Stimulated activated CD4-positive, alpha-beta T cell treated with anti-CD3 and anti-CD28 coated beads, TNF-alpha, amount 100 ng/mL, for 48 hours (primary cell): ENCODE data around the gene WFIKKN1.

Source experiments
- DNase-seq, 3 donors: peaks; one replicate each; pipeline ENCODE4 v3.0.0-alpha.2; 2020; ENCODE audit warnings: low read depth in 3 of 3

The WFIKKN1 gene

DNA sequence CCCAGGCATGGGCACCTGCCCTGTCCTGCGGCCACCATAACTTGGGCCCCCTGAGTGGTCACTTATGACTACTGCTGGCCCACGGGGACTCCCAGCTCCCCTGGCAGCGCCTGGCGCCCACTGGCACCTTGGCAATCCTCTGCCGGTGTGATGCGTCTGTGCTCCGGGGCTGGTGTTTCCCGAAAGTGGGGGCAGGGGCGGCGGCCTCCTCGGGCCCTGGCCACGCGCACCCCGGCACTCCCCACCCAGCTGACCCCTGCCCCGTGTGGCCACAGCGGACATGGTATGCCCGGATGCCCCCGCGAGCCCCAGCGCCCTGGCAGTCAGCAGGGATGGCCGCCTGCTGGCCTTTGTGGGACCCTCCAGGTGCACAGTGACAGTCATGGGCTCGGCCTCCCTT lies 26.7 kb downstream of the WFIKKN1 start:
- no peak for DNase-seq

DNA sequence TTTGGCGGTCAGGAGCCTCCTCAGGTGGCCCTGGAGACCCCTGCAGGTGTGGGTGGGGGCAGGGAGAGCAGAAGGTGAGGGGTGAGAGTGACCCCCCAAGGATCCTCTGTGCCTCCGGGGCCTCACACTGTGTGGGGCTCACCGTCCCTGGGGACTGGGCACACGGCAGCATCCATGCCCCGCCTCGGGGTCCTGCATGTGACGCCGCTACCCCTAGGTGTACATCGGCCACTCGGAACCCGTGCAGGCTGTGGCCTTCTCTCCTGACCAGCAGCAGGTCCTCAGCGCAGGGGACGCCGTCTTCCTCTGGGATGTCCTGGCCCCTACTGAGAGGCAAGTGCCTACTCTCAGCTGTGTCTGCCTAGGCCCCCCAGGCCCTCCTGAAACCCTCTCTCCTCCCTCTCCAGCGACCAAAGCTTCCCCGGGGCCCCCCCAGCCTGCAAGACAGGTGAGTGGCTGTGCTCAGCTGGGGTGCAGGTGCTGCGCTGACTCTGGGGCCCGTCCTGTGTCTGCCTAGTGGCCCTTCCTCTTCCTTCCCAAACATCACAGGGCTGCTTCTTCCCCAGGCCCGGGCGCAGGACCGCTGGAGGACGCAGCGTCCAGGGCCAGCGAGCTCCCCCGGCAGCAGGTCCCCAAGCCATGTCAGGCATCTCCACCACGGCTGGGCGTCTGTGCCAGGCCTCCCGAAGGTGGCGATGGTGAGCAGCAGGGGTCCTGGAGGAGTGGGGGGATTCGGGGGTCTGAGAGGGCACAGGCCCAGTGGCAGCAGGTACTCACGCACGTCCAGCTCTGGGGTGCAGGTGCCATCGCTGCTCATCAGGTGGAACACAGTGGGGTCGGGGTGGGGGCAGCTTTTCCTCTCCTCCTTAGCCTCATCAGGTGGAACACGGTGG lies 28.1 kb downstream of the WFIKKN1 start:
- no peak for DNase-seq

DNA sequence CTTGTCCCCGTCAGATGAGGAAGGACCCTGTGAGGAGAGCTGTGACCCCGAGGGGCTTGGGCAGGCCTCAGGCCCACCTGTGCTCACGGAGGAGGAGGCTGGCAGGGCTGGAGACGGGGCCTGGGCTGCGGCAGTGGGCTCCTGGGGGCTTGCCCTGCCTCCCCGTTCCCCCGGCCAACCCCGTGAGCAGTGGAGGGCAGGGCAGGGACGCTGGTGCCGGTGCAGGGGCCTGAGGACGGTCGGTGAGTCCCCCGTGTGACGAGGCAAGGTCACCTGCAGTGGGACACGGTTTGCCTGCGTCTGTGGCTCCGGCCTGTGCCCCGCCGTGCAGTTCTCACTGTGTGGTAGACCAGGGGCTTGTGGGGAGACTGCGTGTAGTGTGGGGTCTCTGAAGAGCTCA lies 28.8 kb downstream of the WFIKKN1 start:
- no peak for DNase-seq

DNA sequence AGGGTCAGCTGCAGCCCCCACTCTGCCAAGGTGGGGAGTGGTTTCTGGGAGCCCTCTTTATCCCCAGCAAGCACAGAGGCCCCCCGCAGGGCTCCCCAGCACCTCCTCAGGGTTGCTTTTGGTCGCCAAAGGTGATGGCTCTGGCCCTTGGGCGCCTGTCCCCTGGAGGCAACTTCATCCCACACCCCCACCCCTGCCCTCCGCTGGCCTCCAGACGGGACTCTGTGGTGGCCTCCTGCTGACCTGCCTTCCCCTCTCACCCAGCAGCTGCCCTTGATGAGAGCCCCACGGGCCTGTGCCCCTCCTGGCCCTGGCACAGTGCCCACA lies 29.3 kb downstream of the WFIKKN1 start:
- DNase-seq: no peak

DNA sequence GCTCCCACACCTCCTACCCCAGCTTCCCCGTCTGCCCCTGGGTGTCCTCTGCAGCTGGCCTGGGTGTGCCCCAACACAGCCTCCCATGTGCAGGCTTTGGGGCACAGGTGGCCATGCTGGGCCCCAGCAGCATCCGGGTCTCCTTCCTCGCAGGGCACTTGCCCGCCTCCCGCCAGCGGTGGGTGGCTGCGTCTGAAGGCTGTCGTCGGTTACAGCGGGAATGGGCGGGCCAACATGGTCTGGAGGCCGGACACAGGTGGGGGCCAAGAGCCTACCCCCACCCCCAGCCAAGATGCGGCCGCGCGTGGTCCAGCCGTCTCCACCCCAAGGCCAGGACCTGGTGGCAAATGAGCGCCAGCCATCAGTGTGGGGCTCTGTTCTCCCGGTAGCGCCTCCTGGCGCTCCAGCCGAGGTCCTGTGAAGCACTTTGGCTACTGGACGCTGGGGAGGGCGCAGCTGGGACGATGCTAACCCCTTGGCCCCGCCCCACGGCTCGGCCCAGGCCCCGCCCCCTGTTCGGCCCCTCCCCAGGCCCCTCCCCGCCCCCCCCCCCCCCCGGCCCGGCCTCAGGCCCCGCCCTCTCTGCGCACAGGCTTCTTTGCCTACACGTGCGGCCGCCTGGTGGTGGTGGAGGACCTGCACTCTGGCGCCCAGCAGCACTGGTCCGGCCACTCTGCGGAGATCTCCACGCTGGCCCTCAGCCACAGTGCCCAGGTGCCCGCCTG lies 29.8 kb downstream of the WFIKKN1 start:
- DNase-seq: peak in 1 of 3 donors; percentile 51

DNA sequence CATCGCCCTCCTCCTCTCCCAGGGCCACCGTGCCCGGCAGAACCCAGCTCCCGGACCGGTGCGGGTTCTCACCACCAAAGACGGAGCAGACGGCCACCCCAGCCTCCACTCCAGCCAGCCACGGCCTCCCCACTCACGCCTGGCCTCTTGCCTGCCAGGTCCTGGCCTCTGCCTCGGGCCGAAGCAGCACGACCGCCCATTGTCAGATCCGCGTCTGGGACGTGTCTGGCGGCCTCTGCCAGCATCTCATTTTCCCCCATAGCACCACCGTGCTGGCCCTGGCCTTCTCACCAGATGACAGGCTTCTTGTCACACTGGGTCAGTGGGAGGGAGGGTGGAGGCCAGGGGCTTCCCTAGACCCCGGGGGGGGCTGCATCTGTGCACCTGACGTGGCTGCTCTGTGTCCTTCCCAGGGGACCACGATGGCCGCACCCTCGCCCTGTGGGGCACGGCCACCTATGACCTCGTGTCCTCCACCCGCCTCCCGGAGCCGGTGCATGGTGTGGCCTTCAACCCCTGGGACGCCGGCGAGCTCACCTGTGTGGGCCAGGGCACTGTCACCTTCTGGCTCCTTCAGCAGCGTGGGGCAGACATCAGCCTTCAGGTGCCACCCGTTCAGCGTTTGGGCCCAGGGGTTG lies 30.5 kb downstream of the WFIKKN1 start:
- no peak for DNase-seq

DNA sequence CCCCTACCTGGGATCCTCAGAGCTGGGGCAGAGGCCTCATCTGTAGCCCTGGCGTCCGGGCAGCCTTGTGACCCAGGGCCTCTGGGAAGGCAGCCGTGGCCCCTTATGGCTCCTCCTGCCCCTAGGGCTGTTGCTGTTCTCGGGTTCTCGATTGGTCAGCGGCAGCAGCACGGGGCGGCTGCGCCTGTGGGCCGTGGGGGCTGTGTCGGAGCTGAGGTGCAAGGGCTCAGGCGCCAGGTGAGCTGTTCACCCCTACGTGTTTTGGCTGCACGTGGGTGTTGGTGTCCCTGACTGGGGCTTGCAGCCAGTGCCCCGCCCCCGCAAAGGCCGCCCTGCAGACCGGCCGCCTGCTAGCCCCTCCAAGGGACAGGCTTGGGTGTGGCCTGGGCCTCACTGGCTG lies 31.3 kb downstream of the WFIKKN1 start:
- no peak for DNase-seq

DNA sequence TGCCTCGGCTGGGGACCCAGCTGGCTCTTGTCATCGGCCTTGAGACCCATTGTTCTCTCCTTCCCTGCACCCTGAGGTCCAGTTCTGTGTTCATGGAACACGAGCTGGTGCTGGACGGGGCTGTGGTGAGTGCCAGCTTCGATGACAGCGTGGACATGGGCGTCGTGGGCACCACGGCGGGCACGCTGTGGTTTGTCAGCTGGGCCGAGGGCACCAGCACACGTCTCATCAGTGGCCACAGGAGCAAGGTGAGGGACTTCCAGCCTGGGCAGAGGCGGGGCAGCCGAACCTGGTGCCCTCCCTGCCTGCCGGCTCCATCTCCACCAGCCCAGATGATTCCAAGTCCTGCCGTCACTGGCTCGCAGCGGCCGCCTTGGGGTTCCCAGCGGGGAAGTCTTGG lies 31.8 kb downstream of the WFIKKN1 start:
- DNase-seq: no peak

DNA sequence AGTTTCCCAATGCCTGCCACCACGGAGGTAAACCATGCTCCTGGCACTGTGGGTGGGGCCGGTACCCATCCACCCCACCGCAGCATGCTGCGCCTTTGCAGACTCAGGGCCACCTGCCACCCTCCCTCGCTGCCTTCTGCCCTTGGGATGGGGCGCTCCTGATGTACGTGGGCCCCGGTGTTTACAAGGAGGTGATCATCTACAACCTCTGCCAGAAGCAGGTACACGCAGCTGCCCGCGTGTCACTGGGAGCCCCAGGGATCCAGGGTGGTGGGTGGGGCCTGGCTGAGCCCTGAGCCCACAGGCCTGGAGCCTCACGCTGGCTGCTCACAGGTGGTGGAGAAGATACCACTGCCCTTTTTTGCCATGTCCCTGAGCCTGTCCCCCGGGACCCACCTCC lies 35.8 kb downstream of the WFIKKN1 start:
- DNase-seq: no peak

DNA sequence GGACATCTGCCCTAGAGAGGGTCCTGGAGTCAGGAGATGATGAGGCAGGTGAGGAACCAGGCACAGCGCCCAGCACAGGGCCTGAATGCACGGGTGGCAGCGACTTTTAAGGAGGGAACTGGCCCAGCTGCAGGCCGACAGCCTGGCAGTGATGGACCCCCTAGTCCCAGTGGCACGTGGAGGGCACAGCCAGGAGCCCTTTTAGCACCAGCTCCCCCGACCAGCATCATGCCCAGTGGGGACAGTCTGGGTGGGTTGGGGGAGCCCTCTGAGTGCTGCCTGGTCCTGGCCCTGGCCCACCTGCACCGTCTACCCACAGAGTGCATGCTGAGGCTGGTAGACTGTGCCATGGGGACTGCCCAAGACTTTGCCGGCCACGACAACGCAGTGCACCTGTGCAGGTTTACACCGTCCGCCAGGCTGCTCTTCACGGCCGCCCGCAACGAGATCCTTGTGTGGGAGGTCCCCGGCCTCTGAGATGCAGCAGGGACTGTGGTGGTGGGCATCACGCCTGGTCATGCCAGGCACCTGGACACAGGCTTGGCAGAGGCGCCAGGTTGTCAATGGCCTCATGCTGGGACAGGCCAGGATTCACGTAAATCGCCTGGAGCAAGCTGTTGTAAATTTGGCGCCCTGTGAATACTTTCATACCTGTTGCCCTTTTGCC lies 36.5 kb downstream of the WFIKKN1 start:
- DNase-seq: no peak

DNA sequence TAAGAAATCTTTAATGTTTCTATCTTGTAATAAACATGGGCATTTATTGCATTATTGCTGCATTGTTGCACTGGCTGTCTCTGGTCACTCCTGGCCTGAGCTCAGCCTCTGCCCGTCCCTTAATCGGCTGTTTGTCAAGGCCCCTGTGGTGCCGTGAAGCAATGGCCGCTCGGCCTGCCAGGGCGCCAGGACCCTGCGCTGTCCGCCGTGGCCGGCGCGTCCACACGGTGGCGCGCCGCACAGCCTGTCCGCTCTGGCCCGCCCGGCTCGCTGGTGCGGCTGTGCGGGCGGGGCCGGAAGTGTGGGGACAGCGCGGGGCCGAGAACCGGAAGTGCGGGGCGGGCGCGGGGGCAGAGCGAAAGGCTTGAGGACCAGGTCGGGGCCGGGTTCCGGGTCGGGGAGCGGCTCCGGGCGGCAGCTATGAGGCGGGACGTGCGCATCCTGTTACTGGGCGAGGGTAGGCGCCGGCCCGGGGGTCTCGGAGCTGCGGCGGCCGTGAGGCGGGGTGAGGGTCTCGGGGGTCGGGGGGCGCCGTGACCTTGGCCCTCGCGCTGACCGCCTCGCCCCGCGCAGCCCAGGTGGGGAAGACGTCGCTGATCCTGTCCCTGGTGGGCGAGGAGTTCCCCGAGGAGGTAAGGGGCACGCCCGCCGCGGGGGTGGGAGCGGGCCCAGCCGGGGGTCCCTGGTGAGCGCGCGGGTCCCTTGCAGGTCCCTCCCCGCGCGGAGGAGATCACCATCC lies 37.2 kb downstream of the WFIKKN1 start, which contains the start of gene RHOT2:
Gene RHOT2 (plus strand): TSS at position 353 of the 739 bp plus-strand sequence. CDS start 68 bp downstream, at position 421.
- DNase-seq: peak; percentile 87 to 95 (median 93)

DNA sequence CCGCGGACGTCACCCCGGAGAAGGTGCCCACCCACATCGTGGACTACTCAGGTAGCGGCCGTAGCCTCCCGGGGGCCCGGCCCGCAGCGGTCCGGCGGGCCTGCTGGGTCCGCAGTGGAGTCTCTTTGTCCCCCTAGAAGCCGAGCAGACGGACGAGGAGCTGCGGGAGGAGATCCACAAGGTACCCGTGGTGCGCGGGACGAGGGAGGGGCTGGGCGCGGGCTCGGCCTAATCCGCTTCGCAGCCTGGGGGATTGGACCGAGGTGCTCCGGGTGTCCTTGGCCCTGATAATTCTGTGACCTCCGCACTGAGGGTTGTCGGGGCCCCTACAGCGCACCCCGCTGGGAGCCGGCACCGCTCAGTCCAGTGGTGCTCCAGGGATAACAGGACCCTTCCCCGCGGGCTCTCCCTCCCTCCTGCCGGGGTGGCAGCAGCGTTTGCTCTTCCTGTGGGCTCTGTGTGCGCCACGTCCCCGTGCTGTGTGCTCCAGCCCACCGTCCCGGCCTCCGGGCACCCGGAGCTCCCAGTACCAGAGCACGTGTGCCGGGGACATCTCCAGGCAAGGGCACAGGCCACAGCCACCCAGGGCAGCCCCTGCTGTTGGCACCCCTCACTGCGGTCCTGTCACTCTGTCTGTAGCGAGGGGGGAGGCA lies 37.9 kb downstream of the WFIKKN1 start:
- no peak for DNase-seq

DNA sequence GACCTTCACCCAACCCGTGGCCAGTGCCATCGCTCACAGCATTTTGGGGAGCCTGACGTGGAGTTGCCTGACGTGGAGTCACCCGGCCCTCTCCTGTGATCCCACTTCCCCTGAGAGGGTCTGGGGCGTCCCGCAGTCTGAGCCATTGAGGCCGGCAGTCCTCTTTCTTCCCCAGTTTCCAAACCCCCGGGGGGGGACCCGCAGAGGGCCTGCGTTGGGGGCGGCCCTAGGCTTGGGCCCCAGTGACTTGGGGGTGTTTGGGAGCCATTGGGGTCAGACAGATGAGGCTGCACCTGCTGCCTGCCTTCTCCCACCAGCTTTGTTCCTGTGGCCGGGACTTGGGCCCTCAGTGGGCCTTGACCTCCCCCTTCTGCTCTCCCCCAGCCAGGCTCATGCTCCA lies 38.9 kb downstream of the WFIKKN1 start:
- DNase-seq: no peak

DNA sequence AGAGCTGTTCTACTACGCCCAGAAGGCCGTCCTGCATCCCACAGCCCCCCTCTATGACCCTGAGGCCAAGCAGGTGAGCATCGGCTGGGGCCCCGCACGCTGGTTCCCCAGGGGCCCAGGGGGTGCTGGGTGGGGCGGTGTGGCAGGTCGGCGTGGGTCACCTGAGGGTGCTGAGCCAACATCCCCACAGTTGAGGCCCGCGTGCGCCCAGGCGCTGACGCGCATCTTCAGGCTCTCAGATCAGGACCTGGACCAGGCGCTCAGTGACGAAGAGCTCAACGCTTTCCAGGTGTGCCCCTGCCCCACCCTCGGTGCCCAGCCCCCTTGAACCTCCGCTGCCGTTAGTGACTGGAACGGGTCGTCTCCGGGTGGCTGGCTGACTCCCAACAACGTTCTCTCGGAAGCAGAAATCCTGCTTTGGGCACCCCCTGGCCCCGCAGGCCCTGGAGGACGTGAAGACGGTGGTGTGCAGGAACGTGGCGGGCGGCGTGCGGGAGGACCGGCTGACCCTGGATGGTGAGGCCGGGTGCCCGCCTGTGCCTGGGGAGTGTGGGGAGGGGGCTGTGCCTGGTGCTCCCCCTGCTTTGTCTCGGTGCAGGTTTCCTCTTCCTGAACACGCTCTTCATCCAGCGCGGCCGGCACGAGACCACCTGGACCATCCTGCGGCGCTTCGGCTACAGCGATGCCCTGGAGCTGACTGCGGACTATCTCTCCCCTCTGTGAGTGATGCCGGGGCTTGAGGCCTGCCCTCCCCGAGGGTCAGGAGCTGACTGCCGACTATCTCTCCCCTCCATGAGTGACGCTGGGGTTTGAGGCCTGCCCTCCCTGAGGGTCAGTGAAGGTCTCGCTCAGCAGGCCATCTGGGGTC lies 39.9 kb downstream of the WFIKKN1 start:
- no peak for DNase-seq

DNA sequence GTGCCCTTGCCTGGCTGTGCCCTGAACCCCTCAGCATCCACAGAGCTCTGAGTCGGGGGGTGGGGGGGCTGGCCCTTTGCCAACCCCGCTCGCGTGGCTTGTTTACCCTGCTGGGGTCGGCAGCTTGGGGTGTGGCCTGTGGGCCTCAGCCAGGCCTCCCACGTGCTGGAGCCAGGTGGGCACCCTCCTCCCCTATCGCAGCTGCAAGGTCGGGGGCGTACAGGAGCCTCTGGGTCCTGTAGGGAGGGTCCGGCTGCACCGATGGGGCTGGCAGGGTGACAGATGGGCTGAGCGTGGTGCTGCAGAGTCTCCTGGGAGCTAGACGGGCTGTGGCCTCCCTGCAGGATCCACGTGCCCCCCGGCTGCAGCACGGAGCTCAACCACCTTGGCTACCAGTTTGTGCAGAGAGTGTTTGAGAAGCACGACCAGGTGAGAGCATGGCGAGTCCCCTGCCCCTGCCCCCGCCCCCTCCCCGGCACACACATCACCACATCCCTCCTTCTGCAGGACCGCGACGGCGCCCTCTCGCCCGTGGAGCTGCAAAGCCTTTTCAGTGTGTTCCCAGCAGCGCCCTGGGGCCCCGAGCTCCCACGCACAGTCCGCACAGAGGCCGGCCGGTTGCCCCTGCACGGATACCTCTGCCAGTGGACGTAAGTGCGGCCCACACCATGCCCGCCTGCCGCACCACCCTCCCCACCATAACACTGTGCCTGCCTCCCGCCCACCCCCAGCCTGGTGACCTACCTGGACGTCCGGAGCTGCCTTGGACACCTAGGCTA lies 40.8 kb downstream of the WFIKKN1 start:
- DNase-seq: no peak

DNA sequence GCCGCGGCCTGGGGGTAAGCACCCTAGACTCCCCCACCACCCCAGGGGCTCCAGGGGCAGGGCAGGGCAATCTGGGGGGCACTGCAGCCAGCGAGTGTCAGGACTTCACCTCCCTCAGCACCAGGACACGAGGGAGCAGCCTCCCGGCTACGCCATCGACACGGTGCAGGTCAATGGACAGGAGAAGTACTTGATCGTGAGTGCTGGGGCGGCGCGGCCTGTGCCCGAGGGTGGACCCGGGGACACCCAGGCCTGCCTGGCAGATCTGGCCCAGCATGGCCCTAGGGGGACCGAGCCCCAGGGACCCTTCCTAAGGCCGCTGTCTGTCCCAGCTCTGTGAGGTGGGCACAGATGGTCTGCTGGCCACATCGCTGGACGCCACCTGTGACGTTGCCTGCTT lies 41.6 kb downstream of the WFIKKN1 start:
- DNase-seq: no peak

DNA sequence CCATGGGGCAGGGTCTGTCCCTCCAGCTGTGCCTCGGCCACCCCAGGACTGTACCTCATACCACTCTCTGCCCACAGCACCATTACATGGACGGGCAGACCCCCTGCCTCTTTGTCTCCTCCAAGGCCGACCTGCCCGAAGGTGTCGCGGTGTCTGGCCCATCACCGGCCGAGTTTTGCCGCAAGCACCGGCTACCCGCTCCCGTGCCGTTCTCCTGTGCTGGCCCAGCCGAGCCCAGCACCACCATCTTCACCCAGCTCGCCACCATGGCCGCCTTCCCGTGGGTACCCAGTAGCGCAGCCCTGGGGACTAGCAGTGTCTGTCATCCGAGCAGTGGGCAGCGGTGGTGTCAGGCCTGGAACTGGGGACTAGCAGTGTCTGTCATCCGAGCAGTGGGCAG lies 42.1 kb downstream of the WFIKKN1 start:
- no peak for DNase-seq

DNA sequence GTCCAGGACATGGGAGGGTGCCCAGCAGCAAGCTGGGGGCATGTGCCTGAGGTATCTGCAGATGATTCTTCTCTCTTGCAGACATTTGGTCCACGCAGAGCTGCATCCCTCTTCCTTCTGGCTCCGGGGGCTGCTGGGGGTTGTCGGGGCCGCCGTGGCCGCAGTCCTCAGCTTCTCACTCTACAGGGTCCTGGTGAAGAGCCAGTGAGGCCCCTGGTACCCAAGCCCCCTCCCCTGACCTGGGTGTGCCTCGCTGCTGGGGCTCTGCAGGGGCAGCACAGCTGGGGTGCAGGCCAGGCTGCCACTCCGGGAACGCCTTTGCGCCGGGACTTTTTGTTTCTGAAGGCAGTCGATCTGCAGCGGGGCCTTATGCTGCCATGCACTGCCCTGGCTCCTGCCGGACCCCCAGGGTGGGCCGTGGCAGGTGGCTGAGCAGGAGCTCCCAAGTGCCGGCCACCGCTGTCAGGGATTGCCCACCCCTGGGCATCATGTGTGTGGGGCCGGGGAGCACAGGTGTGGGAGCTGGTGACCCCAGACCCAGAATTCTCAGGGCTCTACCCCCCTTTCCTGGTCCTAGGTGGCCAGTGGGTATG lies 42.7 kb downstream of the WFIKKN1 start:
- DNase-seq: no peak
